ENCODE data around the gene ZNF578.
A peak's percentile ranks its signal among the peaks of the same experiment; 100 is the strongest.
"Not testable (repeated sequence)": the region's sequence is repeated elsewhere in the genome, so short reads cannot be mapped to it uniquely, and the experiment has no call there.

ZNF578 gene

GRCh38 chr19:52453324-52454094 is at the start of gene ZNF578:
Gene ZNF578 (plus strand): TSS chr19:52453553. CDS start chr19:52501846, 48,293 bp downstream.
- peak; percentile 71 for DNase-seq

DNA sequence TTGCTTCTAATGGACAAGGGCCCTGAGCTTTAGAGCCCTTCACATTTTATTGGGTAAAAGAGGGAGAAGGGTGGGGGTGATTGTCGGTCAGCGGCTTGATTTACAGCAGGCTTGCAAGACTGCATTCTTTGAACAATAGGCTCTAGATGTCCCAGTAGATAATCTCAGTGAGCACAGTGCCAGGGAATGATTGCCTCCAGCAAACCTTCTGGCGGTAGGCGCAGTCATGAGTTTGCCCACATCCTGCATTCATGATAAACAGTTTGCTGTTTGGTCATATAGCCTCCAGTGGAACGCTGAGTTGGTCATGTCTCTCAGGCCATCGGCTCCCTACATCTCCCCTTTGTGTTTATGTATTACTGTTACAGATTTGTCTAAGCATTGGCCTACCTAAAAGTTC is 43.1 kb upstream of the ZNF578 start:
- no peak for DNase-seq

GRCh38 chr19:52415711-52416110 is 37.6 kb upstream of the ZNF578 start:
- no peak for DNase-seq

DNA sequence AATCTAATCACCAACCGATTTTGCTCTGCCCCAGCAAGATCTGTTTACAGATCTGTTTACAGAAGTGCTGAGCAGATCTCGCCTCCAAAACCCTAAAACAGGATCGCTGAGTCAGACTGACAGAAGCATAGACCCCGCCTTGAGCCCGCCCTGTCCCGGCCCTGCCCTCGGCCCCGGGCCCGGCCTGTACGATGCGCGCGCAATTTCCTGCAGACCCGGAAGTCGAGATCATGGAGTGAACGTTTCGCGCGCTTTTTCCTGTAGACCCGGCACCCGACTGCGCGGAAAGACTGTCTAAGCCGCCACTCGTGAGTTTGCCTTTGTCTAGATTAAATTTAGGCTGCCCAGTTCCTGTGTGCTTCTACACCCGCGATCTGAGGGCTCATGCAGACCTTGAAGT is 24.4 kb upstream of the ZNF578 start, which contains the start of gene ZNF534:
TSS of gene ZNF534 (plus strand) at position 212 of the 400 bp plus-strand sequence. CDS start 2,327 bp downstream, outside the sequence.
- DNase-seq = no peak

DNA sequence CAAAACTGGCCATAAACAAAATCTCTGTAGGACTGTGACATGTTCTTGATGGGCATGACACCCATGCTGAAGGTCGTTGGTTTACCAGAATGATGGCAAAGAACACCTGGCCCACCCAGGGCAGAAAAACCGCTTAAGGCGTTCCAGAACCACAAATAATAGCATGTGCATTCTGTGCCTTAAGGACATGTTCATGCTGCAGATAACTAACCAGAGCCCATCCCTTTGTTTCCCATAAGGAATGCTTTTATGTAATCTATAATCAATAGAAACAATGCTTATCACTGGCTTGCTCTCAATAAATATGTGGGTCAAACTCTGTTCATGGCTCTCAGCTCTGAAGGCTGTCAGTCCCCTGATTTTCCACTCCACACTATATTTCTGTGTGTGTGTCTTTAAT is 11.2 kb upstream of the ZNF578 start:
- DNase-seq = no peak

GRCh38 chr19:52444506-52444905 is 8.8 kb upstream of the ZNF578 start:
- no peak for DNase-seq

- no peak for DNase-seq
Measured at GRCh38 chr19:52451241-52451640, 2.1 kb upstream of the ZNF578 start.

GRCh38 chr19:52464798-52465470 is 11.6 kb downstream of the ZNF578 start:
- DNase-seq = no peak

- DNase-seq = no peak
Measured at GRCh38 chr19:52473655-52474350, 20.4 kb downstream of the ZNF578 start.

- no peak for DNase-seq
Measured at GRCh38 chr19:52474351-52475127, 21.2 kb downstream of the ZNF578 start.

- not testable (repeated sequence) for DNase-seq
Measured at GRCh38 chr19:52484111-52484743, 30.9 kb downstream of the ZNF578 start.

DNA sequence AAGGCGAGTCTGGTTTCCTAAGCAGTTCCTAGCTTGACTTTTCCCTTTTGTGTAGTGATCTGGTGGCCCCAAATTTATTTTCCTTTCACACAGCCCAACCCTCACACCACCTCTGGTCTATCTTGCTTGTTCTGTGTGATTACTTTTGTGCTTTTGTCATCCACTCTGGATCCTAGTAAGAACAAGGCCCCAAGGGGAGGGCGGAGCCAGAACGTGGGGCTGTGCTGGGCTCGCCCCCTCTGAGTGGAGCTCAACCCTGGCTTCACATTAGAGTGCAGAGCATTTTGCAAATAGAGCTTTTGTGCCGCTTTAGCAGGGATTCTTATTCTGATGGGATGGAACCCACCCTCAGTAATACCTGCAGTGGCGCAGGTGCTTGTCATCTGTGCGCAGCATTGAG is 31.7 kb downstream of the ZNF578 start:
- not testable (repeated sequence) for DNase-seq

DNA sequence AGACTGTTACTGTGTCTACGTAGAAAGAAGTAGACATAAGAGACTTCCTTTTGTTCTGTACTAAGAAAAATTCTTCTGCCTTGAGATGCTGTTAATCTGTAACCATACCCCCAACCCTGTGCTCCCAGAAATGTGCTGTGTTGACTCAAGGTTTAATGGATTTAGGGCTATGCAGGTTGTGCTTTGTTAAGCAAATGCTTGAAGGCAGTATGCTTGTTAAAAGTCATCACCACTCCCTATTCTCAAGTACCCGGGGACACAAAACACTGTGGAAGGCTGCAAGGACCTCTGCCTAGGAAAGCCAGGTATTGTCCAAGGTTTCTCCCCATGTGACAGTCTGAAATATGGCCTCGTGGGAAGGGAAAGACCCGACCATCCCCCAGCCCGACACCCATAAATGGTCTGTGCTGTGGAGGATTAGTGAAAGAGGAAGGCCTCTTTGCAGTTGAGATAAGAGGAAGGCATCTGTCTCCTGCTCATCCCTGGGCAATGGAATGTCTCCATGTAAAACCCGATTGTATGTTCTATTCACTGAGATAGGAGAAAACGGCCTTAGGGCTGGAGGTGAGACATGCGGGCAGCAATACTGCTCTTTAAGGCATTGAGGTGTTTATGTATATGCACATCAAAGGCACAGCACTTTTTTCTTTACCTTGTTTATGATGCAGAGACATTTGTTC is 32.3 kb downstream of the ZNF578 start:
- DNase-seq = not testable (repeated sequence)

DNA sequence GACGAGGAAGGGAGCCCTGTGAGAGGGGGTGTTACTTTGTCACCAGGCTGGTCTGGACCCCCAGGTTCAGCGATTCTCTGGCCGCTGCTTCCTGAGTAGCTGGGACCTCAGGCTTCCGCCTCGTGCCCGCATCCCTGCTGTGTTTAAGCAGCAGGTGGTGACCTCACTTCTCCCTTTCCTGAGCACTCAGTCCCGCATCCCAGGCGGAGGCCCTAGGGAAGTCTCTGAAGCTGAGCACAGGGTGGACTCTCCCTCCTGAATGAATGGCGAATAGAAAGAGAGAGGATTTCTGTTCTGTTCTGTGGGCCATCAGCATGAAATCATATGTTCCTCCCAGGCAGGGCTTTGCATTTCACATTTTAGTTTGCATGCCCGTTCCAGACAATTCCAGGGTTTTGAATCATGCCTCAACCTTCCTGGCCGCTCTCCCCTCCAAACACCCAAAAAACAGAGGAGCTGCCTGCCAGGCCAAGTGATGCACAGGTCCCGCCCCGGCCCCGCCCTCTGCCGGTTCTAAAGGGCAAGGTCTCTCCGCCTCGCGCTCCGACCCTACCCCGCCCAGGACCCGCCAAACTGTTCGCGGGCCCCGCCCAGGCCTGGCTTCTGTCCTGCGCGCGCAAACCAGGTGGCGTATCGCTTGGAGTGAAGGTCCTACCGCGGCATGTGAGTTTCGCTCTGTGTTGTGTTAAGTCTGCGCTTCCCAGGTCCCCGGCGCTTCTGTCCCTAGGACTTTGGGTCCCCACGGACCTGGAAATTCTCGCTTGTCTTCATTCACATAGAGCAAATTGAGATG is 39.0 kb downstream of the ZNF578 start:
- DNase-seq = peak; percentile 10

- no peak for DNase-seq
Measured at GRCh38 chr19:52492994-52493470, 39.7 kb downstream of the ZNF578 start.

DNA sequence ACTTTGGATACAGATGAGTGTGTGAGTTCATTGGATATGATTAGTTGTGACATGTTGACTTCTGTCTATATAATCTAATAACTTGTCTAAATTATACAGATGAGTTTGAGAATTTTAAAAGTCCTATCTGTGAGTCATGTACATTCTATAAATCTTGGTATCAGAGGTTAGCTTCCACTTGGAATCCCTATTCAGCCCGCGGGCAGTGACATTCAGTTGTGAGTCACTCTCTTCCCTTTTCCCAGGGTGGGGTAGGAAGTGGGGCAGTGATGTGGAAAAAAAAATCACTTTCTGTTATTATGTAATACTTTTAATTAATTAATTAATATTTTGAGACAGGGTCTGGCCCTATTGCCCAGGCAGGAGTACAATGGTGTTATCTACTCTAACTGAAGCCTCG is 41.2 kb downstream of the ZNF578 start:
- DNase-seq = no peak

GRCh38 chr19:52498571-52498970 is 45.2 kb downstream of the ZNF578 start:
- DNase-seq = no peak

- DNase-seq = not testable (repeated sequence)
Measured at GRCh38 chr19:52500474-52500873, 47.1 kb downstream of the ZNF578 start.

- DNase-seq = not testable (repeated sequence)
Measured at GRCh38 chr19:52500991-52501390, 47.6 kb downstream of the ZNF578 start.

DNA sequence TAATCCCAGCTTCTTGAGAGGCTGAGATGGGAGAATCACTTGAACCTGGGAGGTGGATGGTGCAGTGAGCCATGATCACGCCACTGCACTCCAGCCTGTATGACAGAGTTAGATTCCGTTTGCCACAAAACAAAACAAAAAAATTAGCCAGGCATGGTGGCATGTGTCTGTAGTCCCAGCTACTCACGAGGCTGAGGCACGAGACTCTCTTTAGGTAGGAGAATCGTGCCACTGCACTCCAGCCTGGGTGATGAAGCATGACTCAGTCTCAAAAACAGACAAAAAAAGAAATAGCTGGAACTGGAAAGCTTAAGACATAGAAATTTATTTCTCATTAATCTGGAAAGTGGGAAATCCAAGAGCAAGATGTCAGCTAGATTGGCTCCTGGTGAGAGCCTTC is 53.9 kb downstream of the ZNF578 start:
- no peak for DNase-seq

DNA sequence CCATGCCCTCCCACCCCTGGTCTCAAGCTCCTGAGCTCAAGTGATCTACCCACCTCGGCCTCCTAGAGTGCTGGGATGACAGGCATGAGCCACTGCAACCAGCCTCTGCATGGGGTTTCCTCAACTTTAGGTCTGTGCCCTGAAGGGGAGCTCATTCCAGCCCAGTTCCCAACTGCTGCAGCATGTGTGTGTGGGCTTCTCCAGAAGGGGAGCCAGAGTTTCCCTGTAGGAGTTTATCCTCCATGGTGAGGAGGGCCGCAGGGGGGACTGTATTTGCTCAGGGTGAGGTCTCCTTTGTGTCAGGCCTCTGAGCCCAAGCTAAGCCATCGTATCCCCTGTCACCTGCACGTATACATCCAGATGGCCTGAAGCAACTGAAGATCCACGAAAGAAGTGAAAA is 62.8 kb downstream of the ZNF578 start:
- no peak for DNase-seq

All from CD4-positive, alpha-beta T cell treated with Interleukin-17A for 4 hours (primary cell).